Stimulated activated CD4-positive, alpha-beta T cell treated with anti-CD3 and anti-CD28 coated beads, Interleukin-2, amount 100 ng/mL, for 48 hours (primary cell): ENCODE measurements around the gene ABCC4.

Source experiments
- DNase-seq, 2 donors: peaks; one replicate each; pipeline ENCODE4 v3.0.0-alpha.2; 2020

ABCC4 gene

GRCh38 chr13:95030821-95031343 is 270.4 kb downstream of the ABCC4 start:
- no peak for DNase-seq

DNA sequence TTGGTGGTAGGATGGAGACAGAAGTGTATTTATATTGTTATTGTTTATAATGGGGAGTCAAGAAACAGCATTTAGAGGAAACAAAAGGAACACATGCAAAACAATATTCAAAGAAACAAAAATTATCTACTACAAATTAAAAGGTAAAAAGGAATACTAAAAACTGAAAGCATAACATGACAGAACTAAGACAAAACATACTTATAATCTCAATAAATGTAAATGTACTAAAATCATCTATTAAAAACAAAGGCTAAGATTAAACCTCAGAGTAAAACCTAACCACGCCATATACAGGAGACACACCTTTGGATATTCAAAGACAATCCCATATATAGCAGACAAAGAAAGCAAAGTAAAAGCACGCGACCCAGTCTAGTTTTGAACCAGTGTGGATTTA is 273.6 kb downstream of the ABCC4 start:
- no peak for DNase-seq

GRCh38 chr13:95025116-95025515 is 276.1 kb downstream of the ABCC4 start:
- DNase-seq: no peak

- DNase-seq: no peak
These were observed 277.8 kb downstream of the ABCC4 start for GRCh38 chr13:95023405-95023804.

DNA sequence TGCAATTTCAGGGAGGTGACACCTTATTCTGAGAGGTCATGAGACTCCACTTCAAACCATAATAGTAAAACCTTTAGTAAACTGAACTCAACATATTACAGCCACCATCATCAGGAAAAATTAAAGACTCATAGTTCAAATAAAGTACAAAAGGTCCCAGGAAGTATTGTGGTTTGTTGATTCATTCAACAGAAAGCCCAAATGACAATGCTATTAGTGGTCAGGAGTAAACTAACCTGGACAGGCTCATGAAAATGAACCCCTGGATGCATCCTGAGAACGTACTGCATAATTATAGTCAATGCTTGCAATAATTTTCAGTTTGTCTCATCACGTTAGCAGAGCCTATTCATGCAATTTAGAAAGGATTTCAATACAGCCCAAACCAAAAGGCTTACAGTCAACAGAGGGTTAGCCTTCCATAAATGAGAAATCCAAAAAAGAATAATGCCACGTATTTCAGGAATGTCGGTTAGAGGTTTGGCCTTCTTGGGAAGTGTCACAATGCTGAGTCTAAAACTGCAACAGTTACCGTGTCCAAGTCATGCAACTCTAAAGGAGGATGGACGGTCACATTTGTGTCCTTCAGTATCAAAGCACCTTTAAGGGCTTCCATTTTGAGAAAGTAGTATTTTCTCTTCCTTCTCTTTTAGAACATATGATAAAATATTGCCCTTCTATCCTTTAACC is 280.8 kb downstream of the ABCC4 start:
- DNase-seq: no peak

DNA sequence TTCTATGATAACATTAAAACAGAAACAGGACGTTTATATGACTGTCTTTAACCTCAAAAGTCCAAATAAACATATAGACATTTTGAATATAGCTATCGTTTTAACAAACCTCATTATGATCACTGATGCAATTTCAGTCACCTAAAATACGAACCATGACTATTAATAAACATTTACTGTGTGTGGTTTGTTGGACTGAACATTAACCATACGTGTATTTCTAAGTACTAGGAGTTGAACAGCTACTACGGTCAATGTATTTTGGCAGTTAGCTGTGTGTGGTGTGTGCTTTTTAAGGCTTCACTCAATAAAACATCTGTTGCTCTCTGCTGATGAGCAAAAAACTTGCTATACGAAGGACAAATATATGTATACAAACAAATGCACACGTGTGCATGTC is 281.4 kb downstream of the ABCC4 start:
- no peak for DNase-seq

GRCh38 chr13:95007322-95007721 is 293.9 kb downstream of the ABCC4 start:
- DNase-seq: no peak

- no peak for DNase-seq
These were observed 296.0 kb downstream of the ABCC4 start for GRCh38 chr13:95005300-95005699.

DNA sequence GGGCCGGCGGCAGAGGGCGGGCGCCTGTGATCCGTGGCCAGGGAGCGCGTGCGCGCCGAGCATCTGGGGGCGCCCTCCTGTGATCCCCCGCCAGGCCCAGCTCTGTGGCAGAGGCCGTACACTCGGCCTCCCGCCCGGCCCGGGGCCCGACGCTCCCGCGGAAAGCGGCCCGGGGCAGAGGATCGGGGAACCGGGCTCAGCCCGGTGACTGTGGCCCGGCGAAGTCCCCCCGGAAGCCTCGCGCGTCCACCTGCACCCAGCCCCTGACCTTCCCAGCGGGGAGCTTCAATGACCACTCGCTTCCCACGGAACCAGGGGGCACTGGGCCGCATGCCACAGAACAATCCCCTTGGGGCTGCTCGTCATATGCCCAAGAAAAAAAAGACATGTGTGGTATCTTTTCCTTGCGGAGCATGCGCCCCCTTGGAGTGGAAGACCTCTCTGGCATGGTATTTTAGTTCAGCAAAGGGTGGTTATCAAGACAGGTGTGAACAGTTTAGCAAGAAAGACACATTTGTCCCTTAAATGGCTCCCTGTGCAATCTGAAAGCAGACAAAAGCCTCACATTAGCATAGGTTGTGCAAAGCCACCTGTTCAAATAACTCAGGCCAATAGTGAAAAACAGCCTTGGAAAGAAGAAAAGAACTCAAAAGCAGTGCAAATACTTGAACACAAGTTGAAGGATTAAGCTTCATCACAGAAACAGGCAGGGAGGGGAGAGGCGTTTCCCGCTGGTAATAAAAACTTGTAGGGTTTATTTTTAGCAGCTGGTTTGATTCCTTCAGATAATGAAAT is 298.0 kb downstream of the ABCC4 start:
- no peak for DNase-seq

DNA sequence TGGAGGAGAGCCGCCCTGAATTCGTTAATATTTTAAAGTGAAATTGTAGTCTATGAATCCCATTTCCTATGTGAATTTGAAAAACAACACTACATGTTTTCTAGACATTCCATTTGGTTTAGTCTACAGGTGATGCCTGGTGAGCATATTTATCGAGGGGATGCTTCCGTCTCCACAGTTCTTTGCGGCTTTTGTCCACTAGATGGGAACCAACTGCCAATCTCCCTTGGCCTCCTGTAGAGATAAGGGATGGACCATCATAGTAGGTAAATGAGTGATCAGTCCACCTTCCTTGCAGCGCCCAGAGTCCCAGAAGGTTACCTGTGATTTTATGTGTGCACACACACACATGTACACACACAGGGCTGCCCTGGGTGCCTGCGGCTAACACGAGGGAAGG is 299.1 kb downstream of the ABCC4 start:
- DNase-seq: no peak

GRCh38 chr13:94999871-95000270 is 301.4 kb downstream of the ABCC4 start:
- DNase-seq: no peak

DNA sequence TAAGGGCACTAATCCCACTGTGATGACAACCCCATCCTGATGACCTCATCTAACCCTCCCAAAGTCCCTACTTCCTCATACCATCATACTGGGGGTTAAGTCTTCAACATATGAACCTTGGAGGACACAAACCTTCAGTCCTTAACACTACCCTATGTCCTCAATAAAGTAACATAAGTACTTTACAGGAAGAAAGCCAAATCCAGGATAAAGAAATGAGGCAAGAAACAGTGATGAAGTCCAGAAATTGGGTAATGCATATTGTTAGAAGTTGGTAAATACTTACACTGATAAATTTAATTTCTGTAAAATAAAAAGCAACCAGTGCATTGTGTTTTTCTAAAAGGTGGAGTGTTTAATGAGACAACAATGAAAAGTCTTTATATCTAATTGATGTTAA is 304.1 kb downstream of the ABCC4 start:
- DNase-seq: no peak

- DNase-seq: no peak
These were observed 304.8 kb downstream of the ABCC4 start for GRCh38 chr13:94996445-94996844.

- no peak for DNase-seq
These were observed 306.7 kb downstream of the ABCC4 start for GRCh38 chr13:94994506-94994905.

- DNase-seq: no peak
These were observed 307.6 kb downstream of the ABCC4 start for GRCh38 chr13:94993616-94994015.

DNA sequence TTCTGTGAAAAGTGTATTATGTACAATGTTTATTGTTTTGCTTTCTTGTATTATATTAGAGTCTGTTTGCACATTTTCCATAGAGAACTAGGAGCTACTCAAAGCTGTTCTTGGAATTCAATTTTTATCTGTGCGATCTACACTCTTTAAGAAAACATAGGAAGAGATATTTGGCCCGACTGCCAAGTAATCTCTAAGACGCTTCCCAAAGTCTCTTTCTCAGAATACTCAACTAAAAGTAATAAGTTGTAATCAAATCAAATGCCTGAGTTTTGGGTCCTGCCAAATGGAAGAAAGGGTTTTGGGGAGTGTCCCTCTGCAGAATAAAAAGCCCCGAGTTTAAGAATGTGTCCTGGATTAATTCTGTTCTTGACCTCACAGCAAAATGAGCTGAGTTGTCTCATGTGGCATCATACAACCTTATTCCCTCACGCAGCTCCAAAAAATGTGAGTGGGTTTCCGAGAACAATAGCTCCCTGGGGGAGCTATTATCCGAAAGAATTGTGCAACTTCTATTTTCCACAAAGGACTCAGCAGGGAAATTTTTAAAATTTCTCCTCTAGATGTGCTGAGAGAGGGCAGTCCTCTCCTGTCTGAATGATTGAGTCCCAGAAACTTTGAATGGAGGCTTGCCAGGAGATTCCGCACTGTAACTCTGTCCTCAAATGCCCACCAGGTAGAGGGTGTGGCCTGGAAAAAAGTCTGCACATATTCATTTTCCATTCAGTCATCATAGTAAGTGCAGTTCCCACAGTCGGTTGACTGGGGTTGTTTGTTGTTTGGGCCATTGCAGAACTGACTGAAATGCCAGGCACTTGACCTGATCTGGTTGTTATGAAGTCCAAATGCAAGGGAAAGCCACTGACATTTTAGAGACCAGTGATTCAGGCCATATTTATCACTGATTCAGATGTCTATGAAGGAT is 309.0 kb downstream of the ABCC4 start:
- DNase-seq: no peak

- no peak for DNase-seq
These were observed 312.6 kb downstream of the ABCC4 start for GRCh38 chr13:94988654-94989053.

GRCh38 chr13:94987869-94988268 is 313.4 kb downstream of the ABCC4 start:
- DNase-seq: no peak

- no peak for DNase-seq
These were observed 314.2 kb downstream of the ABCC4 start for GRCh38 chr13:94987081-94987480.

DNA sequence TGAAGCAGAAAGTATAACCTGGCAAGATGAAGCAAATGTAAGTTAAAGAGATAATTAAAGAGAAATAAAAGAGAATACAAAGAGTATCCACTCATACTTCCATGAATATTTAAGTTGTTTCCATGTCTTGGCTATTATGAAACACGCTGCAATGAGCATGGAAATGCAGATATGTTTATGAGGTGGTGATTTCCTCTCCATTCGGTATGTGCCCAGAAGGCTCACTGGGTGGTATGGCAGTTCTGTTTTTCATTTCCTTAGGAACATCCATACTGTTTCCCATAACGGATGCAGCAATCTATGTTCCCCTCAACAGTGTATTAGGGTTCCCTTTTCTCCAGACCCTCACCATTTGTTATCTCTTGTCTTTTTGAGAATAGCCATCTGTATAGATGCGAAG is 316.3 kb downstream of the ABCC4 start:
- no peak for DNase-seq

DNA sequence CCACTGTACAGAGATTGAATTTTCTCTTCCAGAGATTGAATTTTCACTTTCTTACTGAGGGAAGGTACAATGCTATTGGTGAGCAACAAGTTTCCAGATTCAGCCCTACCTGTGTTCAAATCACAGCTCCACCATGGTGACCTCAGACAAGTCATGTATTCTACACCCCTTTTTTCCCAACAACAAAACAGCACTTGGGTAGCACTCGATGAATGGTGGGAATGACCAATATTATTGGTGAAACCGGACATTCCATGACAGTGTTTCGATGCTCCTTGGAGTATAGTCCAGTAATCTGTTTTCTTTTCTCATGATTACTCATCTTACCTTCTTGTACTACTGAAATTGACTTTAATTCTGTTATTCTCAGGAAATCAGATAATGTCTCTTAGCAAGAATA is 322.7 kb downstream of the ABCC4 start:
- no peak for DNase-seq

DNA sequence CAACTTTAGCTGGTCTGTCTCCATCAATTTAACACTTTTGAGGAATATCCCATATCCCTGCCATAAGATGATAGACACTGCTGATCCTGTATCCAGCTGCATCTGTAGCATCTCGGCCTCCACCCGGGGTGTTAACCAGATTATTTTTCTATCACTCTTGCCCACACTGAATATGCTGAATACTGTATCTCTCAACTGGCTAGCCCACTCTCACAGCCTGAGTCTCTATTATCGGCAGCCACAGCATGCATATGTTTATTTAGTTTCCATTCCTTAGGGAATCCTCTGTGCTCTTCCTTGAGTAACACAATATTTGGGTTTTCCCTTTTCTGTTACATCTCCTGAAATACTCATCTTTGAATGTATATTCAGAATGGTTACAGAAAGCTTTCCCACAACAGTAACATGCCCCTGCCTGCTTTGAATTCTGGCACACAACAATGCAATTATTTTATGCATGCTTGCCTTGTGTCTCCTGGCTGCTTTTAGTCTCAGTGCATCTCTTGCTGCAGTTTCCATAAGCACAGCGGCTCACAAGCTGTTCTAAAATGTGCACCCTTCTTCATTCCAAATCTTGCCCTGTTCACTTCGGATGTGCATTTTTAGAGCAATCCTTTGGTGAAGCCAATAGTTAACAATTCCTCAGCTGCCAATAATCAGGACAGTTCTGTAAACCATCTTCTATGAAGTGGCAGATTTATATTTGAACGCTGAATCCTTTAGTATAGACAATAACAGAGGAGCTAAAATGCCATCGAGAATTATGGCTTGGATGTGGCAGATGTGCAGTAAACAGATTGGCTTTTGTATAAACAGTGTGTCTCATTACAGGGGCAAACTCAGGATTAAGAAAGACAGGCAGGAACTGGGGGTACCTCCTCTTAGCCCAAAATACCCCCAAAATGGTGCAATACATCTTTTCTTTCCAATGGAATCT is 327.0 kb downstream of the ABCC4 start:
- no peak for DNase-seq
